Measurements from ENCODE around the gene SELENOO. TPM values are rescaled to one million over a fixed set of nuclear protein-coding genes. Genes with fewer than 3 reads are reported as not detected.

SELENOO gene
- total RNA-seq, 1 experiment from 2014 or later: 34.3 TPM

- Histone ChIP-seq H3K4me3 (ENCODE audit: low read depth in 2 of 2, low read length in 2 of 2) (peak overlapping the region; percentile 55 to 66), H3K27ac (ENCODE audit: low read length) (peak overlapping the region; percentile 76), H3K4me1 (ENCODE audit: control insufficient read depth, insufficient read depth, low read length) (peaks cover 49% of the 10 kb centered on the region), H3K9me3 (ENCODE audit: control insufficient read depth, insufficient read depth, low read depth, low read length) (no peaks in the 10 kb centered on the region), H3K27me3 (ENCODE audit: control insufficient read depth, insufficient read depth, low read length) (no peaks in the 10 kb centered on the region), H3K36me3 (ENCODE audit: control insufficient read depth, insufficient read depth, low read length) (no peaks in the 10 kb centered on the region)
- intact Hi-C loops (cut with micrococcal nuclease; ENCODE audit: unreplicated experiment): no loop called here
- no peak for TF ChIP-seq REST (IDR thresholded peaks at IDR 0.05; ENCODE audit: insufficient read depth in 1 of 2, low read depth in 2 of 2, low read length in 1 of 2)
- POLR2A ChIA-PET: interaction anchor here (0.6 kb wide), 1 partner anchor 152 kb away, joined by 3 read pairs; no protein-coding TSS in a partner anchor
- in situ Hi-C loops (cut with HindIII; ENCODE audit: low pct_unique_long_range_greater_than_20kb, low sequenced_read_pairs): no loop called here
- CTCF ChIA-PET: no interaction called here
- BruUV-seq (replicated peaks): no TSS peak
- ATAC-seq: no peak
- no peak for DNase-seq (ENCODE audit: low read depth, low spot score)
These were observed 13.9 kb upstream of the SELENOO start for GRCh38 chr22:50186761-50187523.

GRCh38 chr22:50188356-50188755 is 12.5 kb upstream of the SELENOO start:
- H3K27ac ChIP-seq (ENCODE audit: low read length): no peak overlapping the region
- BruUV-seq (replicated peaks): no TSS peak
- no peaks in the 10 kb centered on the region for H3K9me3 ChIP-seq (ENCODE audit: control insufficient read depth, insufficient read depth, low read depth, low read length)
- TF ChIP-seq REST (IDR thresholded peaks at IDR 0.05; ENCODE audit: insufficient read depth in 1 of 2, low read depth in 2 of 2, low read length in 1 of 2): no peak
- no peak for TF ChIP-seq CTCF (IDR thresholded peaks at IDR 0.05)
- no peak for TF ChIP-seq POLR2AphosphoS5 (IDR thresholded peaks at IDR 0.05; ENCODE audit: low read depth, low read length)
- no peak for TF ChIP-seq TCF7L2 (IDR thresholded peaks at IDR 0.05; ENCODE audit: low read depth, low read length)
- TF ChIP-seq SIN3A (IDR thresholded peaks at IDR 0.05; ENCODE audit: borderline replicate concordance, insufficient read depth, low read depth, low read length): no peak
- no peaks in the 10 kb centered on the region for H3K27me3 ChIP-seq (ENCODE audit: control insufficient read depth, insufficient read depth, low read length)
- in situ Hi-C loops (cut with HindIII; ENCODE audit: low pct_unique_long_range_greater_than_20kb, low sequenced_read_pairs) (no loop called here), intact Hi-C loops (cut with micrococcal nuclease; ENCODE audit: unreplicated experiment) (no loop called here)
- no peaks in the 10 kb centered on the region for H3K36me3 ChIP-seq (ENCODE audit: control insufficient read depth, insufficient read depth, low read length)
- no peak overlapping the region for H3K4me3 ChIP-seq (ENCODE audit: low read depth in 2 of 2, low read length in 2 of 2)
- ATAC-seq (no peak), DNase-seq (ENCODE audit: low read depth, low spot score) (no peak)
- ChIA-PET CTCF (no interaction called here), POLR2A (no interaction called here)
- peaks cover 45% of the 10 kb centered on the region for H3K4me1 ChIP-seq (ENCODE audit: control insufficient read depth, insufficient read depth, low read length)
